Measurements from ENCODE around the gene CST2. TPM values are rescaled to one million over a fixed set of nuclear protein-coding genes. Genes with fewer than 3 reads are reported as not detected.
A peak's percentile ranks its signal among the peaks of the same experiment; 100 is the strongest.
"Not testable (repeated sequence)": the region's sequence is repeated elsewhere in the genome, so short reads cannot be mapped to it uniquely, and the experiment has no call there.

Gene CST2
- polyA plus RNA-seq, 10 donors = 0.17 TPM; not detected in 9

GRCh38 chr20:23810349-23810748 lies 16.2 kb downstream of the CST2 start:
- DNase-seq = not testable (repeated sequence)

DNA sequence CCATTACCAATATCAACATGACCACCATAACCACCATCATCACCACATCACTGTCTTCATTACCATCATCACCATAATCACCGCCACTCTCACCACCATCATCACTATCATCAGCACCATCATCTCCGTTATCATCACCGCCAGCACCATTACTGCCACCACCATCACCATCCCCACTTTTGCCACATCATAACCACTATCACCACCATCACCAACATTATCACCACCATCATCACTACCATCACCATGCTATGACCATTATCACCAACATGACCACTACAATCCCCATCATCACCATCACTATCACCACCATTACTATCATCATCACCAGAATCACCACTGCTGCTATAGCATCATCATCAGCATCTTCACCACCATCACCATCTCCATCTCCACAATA lies 25.7 kb downstream of the CST2 start:
- DNase-seq = no peak

- DNase-seq = not testable (repeated sequence)
Observed at GRCh38 chr20:23799216-23799847, 27.2 kb downstream of the CST2 start.

- DNase-seq = no peak
Observed at GRCh38 chr20:23795526-23795925, 31.0 kb downstream of the CST2 start.

- no peak for DNase-seq
Observed at GRCh38 chr20:23794841-23795240, 31.7 kb downstream of the CST2 start.

DNA sequence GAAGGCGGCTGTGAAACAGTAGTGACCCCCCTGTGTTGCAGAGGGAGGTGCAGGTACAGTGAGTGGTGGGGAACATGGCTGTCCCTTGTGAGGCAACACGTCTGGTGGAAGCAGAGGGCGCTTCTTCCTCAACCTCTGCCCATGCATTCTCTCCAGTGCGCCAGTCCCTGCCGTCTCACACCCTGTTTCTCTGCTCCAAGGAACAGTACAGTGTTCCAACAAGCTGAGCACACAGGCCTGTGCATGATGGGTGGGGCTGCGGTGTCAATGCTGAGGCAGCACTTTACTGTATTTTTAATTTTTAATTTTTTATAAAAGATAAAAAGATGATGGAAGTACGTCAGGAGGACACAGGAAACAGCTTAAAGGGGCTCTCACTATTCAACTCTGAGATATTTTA lies 32.5 kb downstream of the CST2 start:
- no peak for DNase-seq

DNA sequence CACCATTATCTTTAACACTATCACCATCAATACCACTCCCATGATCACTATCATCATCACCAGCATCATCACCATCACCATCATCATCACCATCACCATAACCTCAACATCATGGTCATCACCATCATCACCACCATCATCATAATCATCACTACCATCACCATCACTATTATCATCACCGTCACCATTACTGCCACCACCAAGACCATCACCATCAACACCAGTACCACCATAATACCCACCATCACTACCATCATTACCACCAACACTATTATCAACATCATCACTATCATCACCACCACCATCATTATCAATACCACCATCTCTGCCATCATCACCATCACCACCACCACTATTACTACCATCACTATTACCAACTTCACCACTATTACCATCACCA lies 43.1 kb downstream of the CST2 start:
- DNase-seq = no peak

DNA sequence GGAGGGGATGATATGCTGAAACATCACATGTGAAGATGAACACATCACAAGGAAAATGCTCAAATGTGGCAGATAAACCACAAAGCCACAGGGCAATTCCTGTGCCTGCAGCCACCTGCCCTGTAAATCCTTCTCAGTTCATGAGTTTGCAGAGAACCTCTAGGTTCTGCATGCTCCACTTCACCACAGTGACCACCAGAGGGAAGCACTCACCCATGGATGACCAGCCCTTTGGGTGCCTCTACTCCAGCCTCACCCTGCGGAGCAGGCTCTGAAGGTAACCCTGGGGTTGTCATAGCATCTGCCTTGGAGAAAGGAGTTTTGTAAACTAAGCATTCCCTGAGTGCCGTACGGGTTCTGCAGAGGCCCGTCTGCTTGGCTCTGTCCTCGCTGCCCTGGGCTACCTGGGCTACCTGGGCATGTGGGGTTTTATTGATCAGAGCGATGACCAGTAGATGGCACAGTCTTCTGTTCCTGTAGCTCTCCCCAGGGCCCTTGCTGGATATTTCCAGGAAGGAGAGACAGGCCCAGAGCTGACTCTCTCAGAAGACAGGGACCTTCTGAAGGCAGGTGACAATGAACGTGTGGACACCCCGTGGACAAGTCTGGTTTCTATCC lies 44.1 kb downstream of the CST2 start:
- peak in 2 of 3 donors; percentile 3 to 18 for DNase-seq

DNA sequence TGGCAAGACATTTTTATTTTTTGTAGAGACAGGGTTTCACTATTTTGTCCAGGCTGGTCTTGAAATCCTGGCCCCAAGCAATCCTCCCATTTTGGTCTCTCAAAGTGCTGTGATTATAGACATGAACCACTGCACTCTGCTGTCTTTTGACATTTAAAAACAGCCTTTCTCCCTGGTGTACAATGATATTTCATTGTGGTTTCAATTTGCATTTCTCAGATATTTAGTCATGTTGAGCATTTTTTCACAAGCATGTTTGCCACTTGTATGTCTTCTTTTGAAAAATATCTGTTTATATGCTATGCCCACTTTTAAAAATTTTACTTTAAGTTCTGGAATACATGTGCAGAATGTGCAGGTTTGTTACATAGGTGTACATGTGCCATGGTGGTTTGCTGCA lies 47.9 kb downstream of the CST2 start:
- DNase-seq = not testable (repeated sequence)

DNA sequence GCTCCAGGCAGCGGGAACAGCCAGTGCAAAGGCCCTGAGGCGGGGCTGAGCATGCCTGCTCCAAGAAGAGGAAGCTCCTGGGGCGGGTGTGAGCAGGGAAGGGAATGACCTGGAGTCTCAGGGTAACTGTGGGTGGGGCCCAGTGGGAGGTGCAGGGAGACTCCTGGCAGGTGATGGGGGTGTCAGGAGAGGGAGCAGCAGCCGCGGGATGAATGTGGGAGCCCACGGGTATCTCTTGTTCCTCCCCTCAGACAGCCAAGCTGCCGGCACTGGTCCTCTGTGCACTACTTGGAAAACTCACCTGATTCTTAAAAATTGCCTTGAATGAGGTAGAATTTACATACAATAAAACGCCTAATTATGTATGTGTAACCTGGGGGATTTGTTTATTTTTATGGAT lies 49.1 kb downstream of the CST2 start:
- DNase-seq = not testable (repeated sequence)

DNA sequence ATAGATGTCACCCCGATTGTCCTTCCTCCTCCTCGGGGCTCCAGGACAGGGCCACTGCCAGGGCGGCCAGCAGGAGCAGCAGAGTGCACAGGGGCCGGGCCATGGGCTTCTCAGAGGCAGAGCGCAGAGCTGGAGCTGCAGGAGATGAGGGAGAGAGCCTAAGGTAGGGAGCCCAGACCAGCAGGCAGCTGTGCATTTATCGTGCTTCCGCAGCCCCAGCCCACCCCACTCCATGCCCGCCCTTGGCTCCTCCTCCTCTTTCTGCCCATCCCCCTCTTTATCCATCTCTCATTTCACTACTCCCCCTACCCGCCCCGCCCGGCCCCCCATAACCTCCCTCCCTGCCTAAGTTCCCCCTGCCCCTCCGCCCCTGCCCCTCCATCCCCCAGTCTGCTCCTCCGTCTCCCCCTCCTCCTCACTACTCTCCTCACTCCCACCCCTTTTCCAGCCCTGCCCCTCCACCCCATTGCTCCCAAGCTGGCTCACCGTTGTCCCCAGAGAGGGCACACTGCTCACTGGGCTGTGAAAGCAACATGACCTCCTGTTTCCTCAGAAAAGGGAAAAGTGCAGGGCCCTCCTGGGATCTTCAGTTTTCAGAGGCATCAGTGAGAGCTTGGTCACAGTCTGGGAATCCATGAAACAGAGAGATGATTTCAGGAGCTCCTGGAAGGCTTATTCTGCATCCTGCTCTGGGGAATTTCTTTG lies 50.3 kb downstream of the CST2 start:
- no peak for DNase-seq

DNA sequence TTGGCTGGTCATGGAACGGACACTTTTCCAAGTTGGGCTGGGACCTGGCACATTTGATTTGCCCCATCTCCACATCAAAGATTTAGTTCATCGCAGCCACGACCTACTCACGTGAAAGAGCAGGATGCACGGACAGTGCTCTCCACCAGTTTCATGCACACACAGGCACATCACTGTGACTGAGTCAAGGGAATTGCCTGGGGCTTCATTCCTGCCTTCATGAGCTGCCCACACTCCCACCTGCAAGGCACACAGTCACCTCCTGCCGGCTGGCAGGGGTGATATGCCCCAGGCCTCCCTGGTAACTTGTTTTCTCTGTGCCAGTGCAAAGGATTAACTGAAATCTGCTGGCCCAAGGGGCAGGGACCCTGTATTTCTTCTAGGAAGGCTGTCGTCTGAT lies 52.4 kb downstream of the CST2 start:
- DNase-seq = no peak

Other genes with a start within 250 kb of the CST2 start
- not detected for gene CST9, start 220.8 kb downstream of the CST2 start, polyA plus RNA-seq (ENCODE audit: insufficient read length in 10 of 10)
- gene CST3, start 188.8 kb downstream of the CST2 start, polyA plus RNA-seq (ENCODE audit: insufficient read length in 10 of 10) = 100 to 1,000 TPM in 6 of 10 donors, 10 to 100 TPM in 4; 80.6 to 155 (median 110) TPM
- not detected for gene CST4, start 137.7 kb downstream of the CST2 start, polyA plus RNA-seq (ENCODE audit: insufficient read length in 10 of 10)
- gene CST1, start 75.8 kb downstream of the CST2 start, polyA plus RNA-seq (ENCODE audit: insufficient read length in 10 of 10) = not detected
- not detected for gene CST5, start 53.0 kb upstream of the CST2 start, polyA plus RNA-seq (ENCODE audit: insufficient read length in 10 of 10)
- not detected for gene GGTLC1, start 162.1 kb upstream of the CST2 start, polyA plus RNA-seq (ENCODE audit: insufficient read length in 10 of 10)